NAMALWA (cell line): ENCODE results near the gene RRAS.

Experiments used
- DNase-seq: peaks from one replicate; pipeline ENCODE4 v3.0.0-alpha.2; 2015; ENCODE audit warnings: low spot score

Gene RRAS

DNA sequence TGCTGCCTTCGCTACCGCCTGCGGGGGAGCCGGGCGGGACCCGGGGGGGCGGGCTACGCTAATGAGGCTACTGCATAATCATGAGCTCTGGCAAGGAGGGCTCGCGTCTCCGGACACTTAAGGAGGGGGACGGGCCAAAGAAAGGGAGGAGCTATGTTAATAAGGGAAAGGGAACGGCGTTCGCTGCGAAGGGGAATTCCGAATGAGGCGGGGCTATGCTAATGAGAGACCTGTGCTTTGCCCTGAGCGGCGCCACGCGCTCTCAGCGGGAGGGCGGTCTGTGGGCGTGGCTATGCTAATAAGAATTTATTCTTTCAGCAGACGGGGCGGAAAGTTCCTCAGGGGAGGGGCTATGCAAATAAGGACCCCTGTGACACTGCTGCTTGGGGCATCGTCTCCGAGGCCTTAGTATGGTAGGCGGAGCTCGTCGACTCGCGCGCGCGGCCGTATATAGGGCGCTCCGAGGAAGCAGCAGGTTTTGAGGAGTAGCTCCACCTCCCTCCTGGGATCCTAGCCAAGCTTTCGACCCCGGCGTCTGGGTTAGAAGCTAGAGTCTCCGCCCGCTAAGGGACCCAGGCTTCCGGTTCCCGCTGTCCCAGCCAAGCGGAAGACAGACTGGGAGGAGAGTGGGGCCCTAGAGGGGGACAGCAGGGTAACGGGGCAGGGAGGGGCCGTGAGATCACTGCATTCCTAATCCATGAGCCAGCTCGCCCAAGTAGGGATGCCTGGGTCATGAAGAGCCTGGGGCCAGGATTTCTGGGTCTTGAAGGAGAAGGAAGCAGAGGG is at the start of gene RRAS:
Gene RRAS, minus strand, starts transcription at position 31 of the 786 bp plus-strand sequence. CDS start 45 bp downstream, outside the sequence.
- DNase-seq = peak; percentile 100

DNA sequence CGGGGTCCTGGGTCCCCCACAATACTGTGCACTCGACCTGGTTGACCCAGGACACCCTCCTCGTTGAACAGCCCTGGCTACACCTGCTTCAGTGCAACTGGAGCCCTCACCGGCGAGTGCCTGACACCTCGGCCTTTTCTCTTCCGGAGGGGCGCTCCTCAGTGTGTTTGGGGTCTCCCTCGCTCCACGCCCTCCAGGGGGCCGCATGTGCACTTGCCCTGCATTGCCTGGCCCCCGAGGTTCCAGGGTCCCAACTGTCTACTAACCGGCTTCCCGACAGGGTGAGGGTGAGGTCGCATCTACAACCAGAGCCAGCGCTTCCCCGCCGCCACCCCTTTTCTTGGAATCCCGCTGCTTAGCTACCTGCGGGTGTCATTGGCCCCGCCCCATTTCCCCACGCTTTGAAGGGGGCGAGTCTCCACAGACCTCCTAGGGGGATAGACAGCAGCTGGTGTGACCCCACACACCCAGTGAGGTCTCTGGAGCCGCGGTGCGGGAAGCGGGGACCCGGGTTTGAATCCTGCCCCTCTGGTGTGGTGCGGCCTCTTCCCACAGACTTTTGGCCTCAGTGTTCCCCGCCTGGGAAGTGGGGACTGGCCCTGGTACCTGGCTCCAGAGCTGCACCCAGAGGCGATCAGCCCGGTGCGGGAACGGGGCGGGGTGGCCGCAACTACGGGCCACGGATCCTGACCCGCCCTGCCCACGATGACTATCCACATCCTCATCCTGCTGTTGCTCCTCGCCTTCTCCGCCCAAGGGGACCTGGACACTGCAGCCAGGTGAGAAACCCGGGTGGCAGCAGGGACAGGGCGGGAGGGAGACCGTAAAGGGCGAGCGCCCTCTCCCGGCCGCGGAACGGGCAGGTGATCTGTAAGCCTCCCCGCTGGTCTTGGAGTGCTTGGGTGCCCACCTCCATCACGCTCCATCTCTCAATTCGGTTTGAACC is 49.5 kb upstream of the RRAS start, which contains the start of gene ADM5:
Gene ADM5, plus strand, starts transcription at position 462 of the 946 bp plus-strand sequence. Its CDS starts 244 bp downstream, at position 706.
- DNase-seq = no peak

DNA sequence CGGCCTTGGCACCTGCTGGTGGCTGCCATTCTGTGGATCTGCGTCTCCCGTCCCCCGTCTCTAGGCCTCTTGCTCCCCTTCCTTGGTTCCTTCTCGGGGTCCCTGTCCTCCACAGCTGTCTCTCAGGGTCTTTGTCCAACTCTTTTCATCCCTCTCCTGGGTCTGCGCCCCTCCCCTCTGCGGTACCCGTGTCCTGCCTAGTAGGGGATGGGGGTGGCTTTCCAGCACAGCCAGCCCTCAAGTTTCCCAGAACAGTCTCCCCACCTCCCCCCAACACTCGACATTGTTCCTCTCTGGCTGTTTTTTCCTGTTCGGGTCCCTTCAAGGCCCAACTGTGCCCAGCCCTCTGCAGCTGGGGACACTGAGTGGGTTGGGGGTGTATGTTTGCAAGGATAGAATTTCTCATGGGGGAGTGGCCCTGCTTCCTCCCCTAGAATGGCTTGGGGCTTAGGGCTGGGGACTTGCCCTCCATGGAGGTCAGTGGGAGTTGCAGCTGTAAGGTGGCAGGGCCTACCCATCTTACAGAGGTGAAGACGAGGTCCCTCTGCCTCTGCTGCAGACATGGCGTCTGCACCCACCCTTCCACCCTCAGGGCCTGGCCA is 48.7 kb upstream of the RRAS start:
- DNase-seq = no peak

DNA sequence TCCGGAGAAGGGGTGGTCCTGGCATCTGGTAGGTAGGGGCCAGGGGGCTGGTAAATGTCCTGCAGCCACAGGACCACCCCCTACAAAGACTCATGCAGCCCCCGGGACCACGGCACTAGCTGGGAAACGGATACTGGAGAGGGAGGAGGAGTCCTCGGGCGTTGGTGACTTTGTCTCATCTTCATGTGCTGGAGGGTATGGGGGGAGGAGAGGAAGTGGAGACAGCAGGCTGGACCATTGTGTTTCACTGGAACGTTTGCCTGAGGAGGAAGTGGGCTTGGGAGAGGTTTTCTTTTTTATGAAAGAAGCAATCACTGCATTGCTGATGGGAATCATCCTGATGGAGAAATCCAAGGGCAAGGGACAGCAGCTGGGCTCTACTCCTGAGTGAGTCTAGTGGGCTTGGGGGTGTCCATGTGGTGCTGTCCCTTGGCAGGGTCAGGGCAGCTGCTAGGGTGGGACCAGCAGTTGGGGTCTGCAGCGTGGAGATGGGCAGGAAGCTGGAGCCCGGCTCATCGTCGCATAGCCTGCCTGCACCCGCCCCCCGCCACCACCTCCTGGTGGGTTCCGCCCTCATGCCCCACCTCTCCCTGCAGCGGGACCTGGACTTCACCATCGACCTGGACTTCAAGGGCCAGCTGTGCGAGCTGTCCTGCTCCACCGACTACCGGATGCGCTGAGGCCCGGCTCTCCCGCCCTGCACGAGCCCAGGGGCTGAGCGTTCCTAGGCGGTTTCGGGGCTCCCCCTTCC is 47.8 kb upstream of the RRAS start:
- no peak for DNase-seq

DNA sequence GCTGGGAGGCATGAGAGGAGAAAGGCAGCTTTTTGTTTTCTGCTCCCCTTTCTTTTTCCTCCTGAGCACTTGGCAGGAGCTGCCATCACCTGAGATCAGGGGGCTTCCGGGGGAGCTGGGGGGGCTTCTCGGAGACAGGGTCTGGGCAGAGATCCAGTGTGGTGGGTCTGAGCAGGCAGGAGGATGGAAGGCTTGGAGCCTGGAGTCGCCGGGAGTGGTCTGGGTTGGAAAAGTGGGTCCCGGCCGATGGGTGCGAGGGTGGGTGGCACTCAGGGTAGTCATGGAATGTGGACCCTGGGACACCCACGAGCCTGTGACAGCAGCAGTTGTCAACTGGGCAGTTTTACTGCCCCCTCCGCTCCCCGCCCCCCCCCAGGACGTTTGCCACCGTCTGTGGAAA is 47.2 kb upstream of the RRAS start:
- DNase-seq = no peak

DNA sequence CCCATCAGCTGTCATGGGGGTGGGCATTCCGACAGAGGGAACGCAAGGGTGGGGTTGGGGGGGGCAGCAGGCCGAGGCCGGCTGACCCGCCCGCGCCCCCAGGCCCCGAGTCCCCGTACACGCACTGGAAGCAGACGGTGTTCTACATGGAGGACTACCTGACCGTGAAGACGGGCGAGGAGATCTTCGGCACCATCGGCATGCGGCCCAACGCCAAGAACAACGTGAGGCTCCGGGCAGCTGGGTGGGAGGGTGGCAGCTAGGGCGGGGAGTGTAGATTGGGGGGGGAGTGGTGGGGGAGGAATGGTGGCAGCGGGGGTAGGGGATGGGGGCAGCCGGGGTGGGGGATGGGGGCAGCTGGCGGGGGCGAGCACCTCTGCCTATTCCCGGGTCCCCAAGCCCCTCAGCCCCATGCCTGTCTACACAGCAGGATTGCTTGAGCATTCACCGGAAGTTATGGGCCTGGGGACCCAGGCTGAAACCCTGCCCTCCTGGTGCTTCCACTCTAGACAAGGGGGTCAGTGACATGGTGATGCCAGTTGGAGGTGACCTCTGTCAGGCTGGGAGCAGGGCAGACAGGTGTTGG is 46.7 kb upstream of the RRAS start:
- no peak for DNase-seq

DNA sequence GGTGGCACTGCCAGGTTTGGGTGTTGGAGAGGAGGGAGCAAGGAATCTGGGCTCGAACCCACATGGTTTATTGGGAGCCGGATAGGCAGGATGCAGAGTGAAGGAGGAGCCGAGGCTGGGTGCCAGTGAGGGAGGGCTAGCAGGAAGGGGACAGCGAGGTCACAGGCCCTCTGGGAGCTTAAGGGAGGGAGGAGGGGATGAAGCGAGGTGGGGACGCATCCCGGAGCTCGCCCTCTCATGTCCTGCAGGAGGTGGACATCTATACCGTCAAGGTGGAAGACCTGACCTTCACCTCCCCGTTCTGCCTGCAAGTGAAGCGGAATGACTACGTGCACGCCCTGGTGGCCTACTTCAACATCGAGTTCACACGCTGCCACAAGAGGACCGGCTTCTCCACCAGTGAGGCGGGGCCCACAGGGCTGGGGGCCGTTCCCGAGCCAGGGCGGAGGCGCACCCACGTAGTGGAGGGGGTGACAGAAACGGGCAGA is 45.9 kb upstream of the RRAS start:
- no peak for DNase-seq

DNA sequence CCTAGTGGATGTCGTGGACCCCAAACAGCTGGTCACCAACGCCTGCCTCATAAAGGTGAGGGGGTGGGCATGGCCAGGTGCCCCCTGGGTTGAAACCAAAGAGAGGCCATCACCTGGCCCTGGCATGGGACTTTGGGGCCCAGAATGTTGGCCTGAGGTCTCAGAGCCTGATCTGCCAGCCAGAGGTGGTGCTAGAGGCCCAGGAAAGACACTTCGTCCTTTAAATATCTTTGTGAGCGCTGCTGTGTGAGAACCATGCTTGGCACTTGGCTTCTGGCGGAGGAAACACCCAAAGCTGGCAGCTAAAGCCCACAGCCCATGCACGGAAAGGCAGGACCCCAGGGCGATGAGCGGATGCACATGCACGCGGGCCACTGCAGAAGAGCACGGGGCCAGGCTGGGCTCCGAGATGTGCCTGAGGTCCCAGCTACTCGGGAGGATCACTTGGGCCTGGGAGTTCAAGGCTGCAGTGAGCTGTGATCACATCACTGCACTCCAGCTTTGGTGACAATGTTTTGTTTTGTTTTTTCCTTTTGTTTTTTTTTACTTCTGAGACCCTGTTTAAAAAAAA is 45.1 kb upstream of the RRAS start:
- no peak for DNase-seq

DNA sequence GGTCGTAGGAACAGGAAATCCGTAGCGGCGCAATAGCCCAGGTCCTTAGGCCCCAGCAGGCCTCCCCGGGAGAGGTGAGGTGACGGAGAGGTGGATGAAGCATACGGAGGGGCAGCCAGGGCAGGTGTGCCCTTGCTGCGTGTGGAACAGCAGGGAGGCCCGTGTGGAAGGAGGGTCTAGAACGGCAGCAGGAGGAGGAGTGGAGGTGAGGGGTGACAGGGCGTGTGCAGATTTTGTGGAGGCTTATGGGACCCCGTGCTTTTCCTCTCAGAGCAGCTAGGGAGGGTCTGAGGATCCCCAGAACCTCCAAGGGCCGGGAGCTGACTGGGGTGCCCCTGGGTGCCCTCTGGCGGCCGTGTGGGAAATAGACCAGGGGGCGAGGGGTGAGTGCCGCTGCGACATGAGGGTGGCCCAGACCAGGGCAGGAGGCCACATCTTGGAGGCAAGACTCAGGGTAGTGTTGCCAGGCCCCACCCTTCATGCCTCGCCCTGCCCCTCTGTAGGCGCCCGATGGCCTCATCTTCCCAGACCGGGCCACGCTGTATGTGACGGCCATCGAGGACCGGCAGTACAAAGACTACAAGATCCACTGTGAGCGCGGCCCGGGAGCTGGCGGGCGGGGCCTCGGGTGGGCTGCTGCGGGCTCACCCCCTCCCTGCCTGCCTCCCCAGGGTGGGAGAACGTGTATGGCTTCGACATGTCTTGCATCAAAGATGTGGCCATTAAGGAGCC is 44.5 kb upstream of the RRAS start:
- peak; percentile 64 for DNase-seq

DNA sequence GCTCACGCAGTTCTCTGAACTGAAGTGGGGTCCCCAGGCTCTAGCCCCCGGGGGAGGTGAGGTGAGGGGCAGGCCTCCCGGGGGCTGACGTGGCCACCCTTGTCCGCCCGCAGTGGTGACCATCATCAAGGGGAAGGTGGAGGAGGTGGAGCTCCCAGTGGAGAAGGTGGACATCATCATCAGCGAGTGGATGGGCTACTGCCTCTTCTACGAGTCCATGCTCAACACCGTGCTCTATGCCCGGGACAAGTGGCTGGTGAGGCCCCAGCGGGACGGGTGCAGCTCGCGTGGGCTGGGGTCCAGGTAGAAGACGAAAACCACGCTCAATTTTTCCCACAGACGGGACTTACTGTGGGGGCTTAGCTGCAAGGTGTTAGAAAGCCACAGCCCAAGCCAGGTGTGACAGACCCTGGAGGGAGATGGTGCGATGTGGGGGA is 43.9 kb upstream of the RRAS start:
- DNase-seq = no peak

DNA sequence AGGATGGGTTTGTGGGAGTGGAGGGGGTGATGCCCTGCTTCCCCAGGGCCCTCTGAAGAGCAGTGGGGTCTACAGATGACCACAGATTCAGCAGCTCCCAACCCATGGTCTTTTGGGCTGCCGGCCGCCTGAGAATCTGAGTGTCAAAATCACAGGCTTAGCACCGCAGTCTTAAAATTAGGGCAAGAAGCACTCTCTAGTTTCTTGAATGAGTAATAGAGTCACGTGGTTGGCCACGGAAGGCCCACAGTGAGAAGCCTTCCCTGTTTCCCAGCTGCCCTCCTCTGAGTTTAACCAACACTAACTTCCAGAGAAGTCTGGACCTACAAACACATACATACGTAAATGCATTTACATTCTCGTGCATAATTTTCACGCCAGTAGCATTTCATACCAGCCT is 42.3 kb upstream of the RRAS start:
- DNase-seq = no peak

DNA sequence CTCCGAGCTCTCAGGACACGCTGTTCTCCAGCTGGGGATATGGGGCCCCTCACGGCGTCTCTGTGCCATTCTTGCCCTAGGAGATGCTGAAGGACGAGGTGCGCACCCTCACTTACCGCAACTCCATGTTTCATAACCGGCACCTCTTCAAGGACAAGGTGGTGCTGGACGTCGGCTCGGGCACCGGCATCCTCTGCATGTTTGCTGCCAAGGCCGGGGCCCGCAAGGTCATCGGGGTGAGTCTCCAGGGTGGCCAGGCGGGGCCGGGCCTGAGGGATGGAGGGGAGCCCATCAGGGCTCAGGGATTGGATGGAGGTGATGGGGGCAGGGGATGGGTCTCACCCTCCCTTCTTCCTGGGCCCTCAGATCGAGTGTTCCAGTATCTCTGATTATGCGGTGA is 41.9 kb upstream of the RRAS start:
- DNase-seq = no peak

DNA sequence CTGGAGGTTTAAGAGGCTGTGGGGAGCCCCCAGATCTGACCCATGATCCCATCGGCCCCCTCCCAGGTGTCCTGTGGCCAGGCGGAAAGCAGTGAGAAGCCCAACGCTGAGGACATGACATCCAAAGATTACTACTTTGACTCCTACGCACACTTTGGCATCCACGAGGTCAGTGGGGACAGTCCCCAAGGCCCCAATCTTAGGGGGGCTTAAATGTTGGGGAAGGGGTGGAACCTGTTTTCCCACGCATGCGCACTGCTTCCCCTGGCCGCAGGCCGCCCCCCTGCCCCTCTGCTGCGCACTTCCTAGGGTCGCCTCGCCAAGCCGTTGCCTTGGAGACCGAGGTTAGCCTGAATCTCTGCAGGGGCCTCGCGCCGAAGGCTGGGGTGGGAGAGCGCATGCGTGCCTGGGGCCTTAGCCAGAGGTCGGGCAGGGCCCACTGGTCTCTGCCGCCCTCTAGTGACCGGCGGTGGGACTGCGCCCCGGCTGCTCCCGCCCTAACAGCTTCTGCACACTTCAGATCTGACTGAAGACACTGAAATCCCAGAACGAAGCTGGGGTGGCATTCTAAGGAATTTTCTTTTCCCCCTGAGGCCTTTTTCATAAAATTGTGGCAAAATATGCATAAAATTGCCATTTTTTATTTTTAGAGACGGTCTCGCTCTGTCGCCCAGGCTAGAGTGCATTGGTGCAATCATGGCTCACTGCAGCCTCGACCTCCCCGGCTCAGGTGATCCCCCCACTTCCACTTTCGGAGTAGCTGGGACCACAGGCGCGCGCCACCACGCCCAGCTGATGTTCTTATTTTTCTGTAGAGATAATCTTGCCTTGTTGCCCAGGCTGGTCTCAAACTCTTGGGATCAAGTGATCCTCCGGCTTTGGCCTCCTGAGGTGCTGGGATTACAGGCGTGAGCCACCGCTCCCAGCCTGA is 40.7 kb upstream of the RRAS start:
- DNase-seq = peak; percentile 92

DNA sequence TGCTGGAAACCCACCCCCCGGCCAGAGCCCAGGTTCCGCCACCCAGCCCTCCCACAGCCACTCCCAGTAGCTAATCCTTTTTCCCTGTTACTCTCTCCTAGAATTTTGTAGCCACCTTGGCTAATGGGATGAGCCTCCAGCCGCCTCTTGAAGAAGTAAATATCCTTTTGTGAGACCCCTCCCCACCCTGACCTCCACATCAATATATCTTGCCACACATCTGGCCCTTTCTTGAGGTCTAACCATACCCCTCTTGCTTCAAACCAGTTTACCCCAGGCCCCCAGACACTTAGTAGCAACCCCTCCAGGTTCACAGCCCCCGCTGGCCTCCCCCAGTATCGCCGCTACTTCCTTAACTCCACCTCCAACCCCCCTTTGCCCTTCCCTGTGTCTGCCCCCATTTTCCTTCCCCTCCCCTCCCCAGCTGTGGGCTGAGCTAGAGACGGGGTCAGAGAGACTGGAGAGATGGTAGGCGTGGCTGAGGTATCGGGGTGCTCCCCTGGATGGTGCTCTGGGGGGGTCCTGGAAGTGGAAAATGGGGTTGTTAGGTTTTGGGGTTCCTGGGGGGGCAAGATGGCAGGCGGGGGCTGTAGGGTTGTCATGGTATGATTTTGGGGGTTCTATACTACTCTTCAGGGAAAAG is 39.9 kb upstream of the RRAS start:
- DNase-seq = no peak

DNA sequence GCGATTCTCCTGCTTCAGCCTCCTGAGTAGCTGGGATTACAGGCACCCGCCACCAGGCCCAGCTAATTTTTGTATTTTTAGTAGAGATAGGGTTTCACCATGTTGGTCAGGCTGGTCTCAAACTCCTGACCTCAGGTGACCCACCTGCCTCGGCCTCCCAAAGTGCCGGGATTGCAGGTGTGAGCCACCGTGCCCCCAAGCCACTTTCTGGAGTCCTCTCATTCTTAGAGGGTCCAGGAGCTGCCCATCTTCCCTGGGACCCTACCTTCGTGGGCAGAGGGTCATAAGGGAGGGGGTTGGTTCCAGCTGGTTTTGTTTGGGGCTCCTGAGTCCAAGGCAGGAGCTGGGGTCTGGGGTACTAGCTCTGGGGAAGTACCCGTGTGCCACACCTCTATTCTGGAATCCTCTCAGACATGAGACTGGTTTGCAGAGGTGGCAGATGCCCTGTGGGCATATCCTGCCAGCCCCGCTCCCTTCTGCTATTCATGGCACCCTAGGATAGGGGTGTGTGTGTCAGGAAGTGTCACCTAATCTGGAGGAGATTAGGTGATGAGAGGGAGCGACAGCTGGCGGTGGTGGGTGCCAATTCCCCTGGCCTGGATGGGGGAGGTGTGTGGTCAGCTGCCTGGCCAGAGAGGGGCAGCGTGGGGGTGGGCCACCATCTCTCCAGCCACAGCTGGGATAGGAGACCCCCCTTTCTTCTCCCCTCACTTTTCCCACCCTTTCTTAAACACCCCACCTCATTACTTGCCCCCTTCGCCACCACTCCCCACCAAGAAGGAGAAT is 39.2 kb upstream of the RRAS start:
- no peak for DNase-seq

DNA sequence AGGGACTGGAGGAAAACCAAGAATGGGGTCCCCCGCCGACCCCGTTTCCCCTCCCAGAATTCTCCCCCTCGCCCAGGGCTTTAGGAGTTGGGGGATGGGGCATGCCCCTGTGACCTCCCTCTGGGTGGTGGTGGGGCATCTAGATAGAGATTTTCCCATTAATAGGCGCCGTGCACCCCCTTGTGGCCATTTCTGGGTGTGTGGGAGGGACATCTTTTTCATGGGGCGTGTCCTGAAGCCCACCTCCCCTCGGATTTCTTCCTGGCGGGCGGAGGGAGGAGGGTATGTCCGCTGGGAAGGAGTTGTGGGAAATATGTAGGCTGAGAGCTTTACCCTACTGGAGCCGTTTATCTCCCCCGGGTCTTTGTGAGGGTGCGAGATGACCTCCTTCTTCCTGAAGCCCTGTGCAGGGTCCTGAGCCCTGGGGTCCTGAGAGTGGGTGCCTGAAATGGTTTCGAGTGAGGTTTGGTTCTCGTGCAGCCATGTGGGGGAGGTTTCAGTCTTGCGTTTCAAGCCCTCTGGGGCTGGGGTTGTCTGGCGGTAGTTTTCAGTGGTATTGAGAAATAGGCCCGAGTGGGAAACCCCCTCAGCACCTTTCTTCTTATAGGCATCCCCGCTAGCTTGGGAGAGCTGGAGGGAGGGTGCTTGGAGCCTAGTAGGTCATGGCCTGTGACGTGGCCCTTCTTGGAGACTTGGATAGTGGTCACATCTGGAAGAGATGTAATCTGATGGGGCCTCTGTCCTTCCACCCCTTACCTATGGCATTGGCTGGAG is 38.1 kb upstream of the RRAS start:
- peak; percentile 93 for DNase-seq
